ENCODE data around the gene ARAP1. TPM values are rescaled to one million over a fixed set of nuclear protein-coding genes. Genes with fewer than 3 reads are reported as not detected.

The ARAP1 gene
- total RNA-seq, 1 experiment from 2014 or later: 47.0 TPM

DNA sequence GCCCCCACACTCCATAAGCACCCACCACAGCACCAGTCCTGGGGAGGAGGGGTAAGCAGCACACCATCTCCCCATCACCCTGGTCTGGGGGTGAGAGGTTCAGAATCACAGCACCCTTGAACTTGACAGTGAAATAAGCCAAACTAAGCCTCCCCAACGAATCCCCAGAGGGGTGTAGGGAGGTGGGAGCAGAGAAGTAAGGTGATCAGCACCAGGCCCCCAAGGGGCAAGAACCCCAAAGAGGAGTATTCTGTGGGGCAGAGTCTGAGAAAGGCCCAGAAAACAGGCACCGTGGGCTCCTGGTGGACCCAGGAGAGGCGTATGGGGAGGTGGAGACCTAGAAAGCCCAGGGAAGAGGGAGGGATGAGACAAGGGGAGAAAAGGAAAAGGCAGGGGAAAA lies 30.9 kb downstream of the ARAP1 start:
- H3K27me3 Mint-ChIP-seq (ENCODE audit: insufficient read depth, unreplicated experiment): no peaks in the 10 kb centered on the region
- peak overlapping the region; percentile 81 for H3K4me3 Mint-ChIP-seq (ENCODE audit: unreplicated experiment)
- ChIA-PET POLR2A (interaction anchor here (0.6 to 5.4 kb wide), 3 partner anchors 72 to 907 kb away, joined by 3 to 57 read pairs (median 10); partner anchors contain the start of gene STARD10), CTCF (interaction anchor here (5.4 to 7.5 kb wide), 2 partner anchors 72 to 457 kb away, joined by 46 to 85 read pairs; partner anchors contain the start of gene STARD10)
- intact Hi-C loops (cut with micrococcal nuclease): loop anchor here (10.0 kb wide), 1 partner anchor 524 kb away; no protein-coding TSS in a partner anchor
- H3K27ac Mint-ChIP-seq (ENCODE audit: low read depth, unreplicated experiment): peak overlapping the region; percentile 89
- H3K9me3 Mint-ChIP-seq (ENCODE audit: unreplicated experiment): no peaks in the 10 kb centered on the region
- no TSS peak for BruUV-seq (replicated peaks)
- H3K4me1 Mint-ChIP-seq (ENCODE audit: insufficient read depth, unreplicated experiment): peaks cover 21% of the 10 kb centered on the region
- no peak for DNase-seq (ENCODE audit: unreplicated experiment)
- peaks cover 10% of the 10 kb centered on the region for H3K36me3 Mint-ChIP-seq (ENCODE audit: insufficient read depth, unreplicated experiment)
- TF ChIP-seq, protein P1, sequence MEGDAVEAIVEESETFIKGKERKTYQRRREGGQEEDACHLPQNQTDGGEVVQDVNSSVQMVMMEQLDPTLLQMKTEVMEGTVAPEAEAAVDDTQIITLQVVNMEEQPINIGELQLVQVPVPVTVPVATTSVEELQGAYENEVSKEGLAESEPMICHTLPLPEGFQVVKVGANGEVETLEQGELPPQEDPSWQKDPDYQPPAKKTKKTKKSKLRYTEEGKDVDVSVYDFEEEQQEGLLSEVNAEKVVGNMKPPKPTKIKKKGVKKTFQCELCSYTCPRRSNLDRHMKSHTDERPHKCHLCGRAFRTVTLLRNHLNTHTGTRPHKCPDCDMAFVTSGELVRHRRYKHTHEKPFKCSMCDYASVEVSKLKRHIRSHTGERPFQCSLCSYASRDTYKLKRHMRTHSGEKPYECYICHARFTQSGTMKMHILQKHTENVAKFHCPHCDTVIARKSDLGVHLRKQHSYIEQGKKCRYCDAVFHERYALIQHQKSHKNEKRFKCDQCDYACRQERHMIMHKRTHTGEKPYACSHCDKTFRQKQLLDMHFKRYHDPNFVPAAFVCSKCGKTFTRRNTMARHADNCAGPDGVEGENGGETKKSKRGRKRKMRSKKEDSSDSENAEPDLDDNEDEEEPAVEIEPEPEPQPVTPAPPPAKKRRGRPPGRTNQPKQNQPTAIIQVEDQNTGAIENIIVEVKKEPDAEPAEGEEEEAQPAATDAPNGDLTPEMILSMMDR (IDR thresholded peaks at IDR 0.05; ENCODE audit: unreplicated experiment): no peak

DNA sequence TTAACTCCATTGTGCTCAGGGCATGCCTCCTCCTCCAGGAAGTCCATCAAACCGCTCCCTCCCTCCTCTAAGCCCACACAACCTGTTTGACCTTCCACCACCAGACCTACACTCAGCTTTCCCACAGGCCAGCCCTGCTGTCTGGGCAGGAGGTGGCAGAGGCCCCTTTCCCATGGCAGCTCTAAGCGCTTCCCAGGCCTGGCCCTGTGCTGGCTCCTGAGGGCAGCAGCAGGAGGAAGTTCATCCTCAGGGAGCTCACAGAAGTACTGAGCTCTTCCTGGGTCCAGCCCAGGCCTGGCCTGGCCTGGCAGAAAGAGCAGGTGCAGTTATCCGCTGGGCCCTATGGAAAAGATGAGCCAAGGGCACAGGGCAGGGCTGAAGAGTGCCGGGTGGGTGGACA lies 31.4 kb downstream of the ARAP1 start:
- Mint-ChIP-seq H3K4me1 (ENCODE audit: insufficient read depth, unreplicated experiment) (peaks cover 23% of the 10 kb centered on the region), H3K36me3 (ENCODE audit: insufficient read depth, unreplicated experiment) (peaks cover 15% of the 10 kb centered on the region), H3K27me3 (ENCODE audit: insufficient read depth, unreplicated experiment) (no peaks in the 10 kb centered on the region), H3K4me3 (ENCODE audit: unreplicated experiment) (peak overlapping the region; percentile 81), H3K27ac (ENCODE audit: low read depth, unreplicated experiment) (peak overlapping the region; percentile 89), H3K9me3 (ENCODE audit: unreplicated experiment) (no peaks in the 10 kb centered on the region)
- no peak for DNase-seq (ENCODE audit: unreplicated experiment)
- POLR2A ChIA-PET: interaction anchor here (0.6 to 5.4 kb wide), 3 partner anchors 73 to 124 kb away, joined by 3 to 57 read pairs (median 10); partner anchors contain the start of gene STARD10
- CTCF ChIA-PET: interaction anchor here (0.7 to 5.4 kb wide), 4 partner anchors 74 to 458 kb away, joined by 3 to 46 read pairs (median 4); partner anchors contain the start of gene STARD10
- no TSS peak for BruUV-seq (replicated peaks)
- TF ChIP-seq, protein P1 (IDR thresholded peaks at IDR 0.05; ENCODE audit: unreplicated experiment): no peak
- intact Hi-C loops (cut with micrococcal nuclease): loop anchor here (10.0 kb wide), 1 partner anchor 524 kb away; no protein-coding TSS in a partner anchor

DNA sequence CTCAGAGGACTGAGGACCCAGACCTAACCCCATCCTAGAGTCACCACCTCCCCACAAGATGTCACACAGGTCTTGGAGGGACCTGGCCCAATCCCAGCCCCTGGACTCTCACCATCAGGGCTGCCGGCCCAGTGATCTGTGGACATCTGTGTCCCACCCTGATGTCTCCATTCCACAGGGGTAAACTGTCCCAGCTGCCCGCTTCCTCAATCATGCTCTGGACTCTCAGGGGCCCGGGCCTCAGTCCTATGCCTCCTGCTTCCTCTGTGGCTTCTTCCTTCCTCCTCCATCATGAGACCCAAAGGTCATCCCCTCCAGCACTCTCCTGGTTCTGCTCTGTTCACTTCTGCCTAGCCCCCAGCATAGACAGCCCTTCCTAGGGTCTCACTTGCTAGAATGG lies 32.2 kb downstream of the ARAP1 start:
- Mint-ChIP-seq H3K36me3 (ENCODE audit: insufficient read depth, unreplicated experiment) (peaks cover 20% of the 10 kb centered on the region), H3K4me1 (ENCODE audit: insufficient read depth, unreplicated experiment) (peaks cover 21% of the 10 kb centered on the region), H3K27me3 (ENCODE audit: insufficient read depth, unreplicated experiment) (no peaks in the 10 kb centered on the region), H3K4me3 (ENCODE audit: unreplicated experiment) (peak overlapping the region; percentile 81), H3K27ac (ENCODE audit: low read depth, unreplicated experiment) (peak overlapping the region; percentile 89), H3K9me3 (ENCODE audit: unreplicated experiment) (no peaks in the 10 kb centered on the region)
- POLR2A ChIA-PET: interaction anchor here (0.6 to 0.8 kb wide), 2 partner anchors 74 to 125 kb away, joined by 3 to 5 read pairs; no protein-coding TSS in a partner anchor
- CTCF ChIA-PET: interaction anchor here (0.5 to 1.6 kb wide), 6 partner anchors 14 to 797 kb away, joined by 3 to 6 read pairs (median 4); partner anchors contain the start of gene STARD10
- BruUV-seq (replicated peaks): no TSS peak
- TF ChIP-seq, protein P1 (IDR thresholded peaks at IDR 0.05; ENCODE audit: unreplicated experiment): no peak
- no peak for DNase-seq (ENCODE audit: unreplicated experiment)
- intact Hi-C loops (cut with micrococcal nuclease): loop anchor here (10.0 kb wide), 1 partner anchor 525 kb away; no protein-coding TSS in a partner anchor

DNA sequence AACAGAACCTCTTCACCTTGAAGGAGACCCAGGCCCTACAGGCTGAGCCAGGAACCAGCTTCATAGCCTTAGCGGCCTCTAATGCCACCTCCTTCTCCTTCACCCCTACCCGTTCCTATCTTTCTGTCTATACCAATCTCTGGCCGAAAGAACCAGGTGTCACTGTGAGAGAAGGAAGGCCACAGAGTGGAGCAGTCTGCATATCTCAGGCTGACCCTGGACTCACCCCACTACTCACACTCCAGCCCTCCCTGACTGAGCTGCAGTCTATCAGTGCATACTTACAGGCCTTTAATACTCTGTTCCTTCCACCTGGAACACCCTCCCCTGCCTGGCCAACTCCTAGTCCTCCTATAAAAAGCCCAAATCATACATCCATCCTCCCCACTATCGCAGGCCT lies 32.7 kb downstream of the ARAP1 start:
- intact Hi-C loops (cut with micrococcal nuclease): no loop called here
- TF ChIP-seq, protein P1 (IDR thresholded peaks at IDR 0.05; ENCODE audit: unreplicated experiment): no peak
- DNase-seq (ENCODE audit: unreplicated experiment): no peak
- no peaks in the 10 kb centered on the region for H3K9me3 Mint-ChIP-seq (ENCODE audit: unreplicated experiment)
- H3K27me3 Mint-ChIP-seq (ENCODE audit: insufficient read depth, unreplicated experiment): no peaks in the 10 kb centered on the region
- ChIA-PET POLR2A (interaction anchor here (0.6 to 1.0 kb wide), 4 partner anchors 35 to 102 kb away, joined by 3 to 5 read pairs (median 4); no protein-coding TSS in a partner anchor), CTCF (interaction anchor here (0.5 to 1.6 kb wide), 4 partner anchors 14 to 796 kb away, joined by 3 to 6 read pairs (median 4); no protein-coding TSS in a partner anchor)
- peak overlapping the region; percentile 81 for H3K4me3 Mint-ChIP-seq (ENCODE audit: unreplicated experiment)
- peaks cover 19% of the 10 kb centered on the region for H3K4me1 Mint-ChIP-seq (ENCODE audit: insufficient read depth, unreplicated experiment)
- peak overlapping the region; percentile 1 for H3K27ac Mint-ChIP-seq (ENCODE audit: low read depth, unreplicated experiment)
- BruUV-seq (replicated peaks): no TSS peak
- peaks cover 25% of the 10 kb centered on the region for H3K36me3 Mint-ChIP-seq (ENCODE audit: insufficient read depth, unreplicated experiment)

Data from MCF 10A (cell line).